Superior temporal gyrus (tissue), 1 donor: ENCODE measurements around the gene GDF15.

Source experiments
- DNase-seq: peaks from one replicate; pipeline ENCODE4 v3.0.0-alpha.2; 2016; ENCODE audit errors: extremely low spot score

Gene GDF15

GRCh38 chr19:18418483-18419194 lies 32.7 kb downstream of the GDF15 start:
- peak; percentile 53 for DNase-seq

GRCh38 chr19:18419195-18419698 lies 33.3 kb downstream of the GDF15 start, which contains the start of gene SSBP4:
SSBP4 (plus strand) TSS chr19:18419398; CDS start chr19:18419649, 251 bp downstream.
- DNase-seq, result peak; percentile 62

- no peak for DNase-seq
Observed at GRCh38 chr19:18419699-18420460, 33.9 kb downstream of the GDF15 start.

GRCh38 chr19:18420930-18421329 lies 35.0 kb downstream of the GDF15 start:
- DNase-seq, result no peak

GRCh38 chr19:18421371-18421959 lies 35.5 kb downstream of the GDF15 start:
- no peak for DNase-seq

- no peak for DNase-seq
Observed at GRCh38 chr19:18422530-18423191, 36.7 kb downstream of the GDF15 start.

GRCh38 chr19:18423258-18424020 lies 37.5 kb downstream of the GDF15 start:
- no peak for DNase-seq

GRCh38 chr19:18424122-18424889 lies 38.3 kb downstream of the GDF15 start:
- no peak for DNase-seq

GRCh38 chr19:18424890-18425514 lies 39.0 kb downstream of the GDF15 start:
- no peak for DNase-seq

- peak; percentile 52 for DNase-seq
Observed at GRCh38 chr19:18425515-18426415, 39.8 kb downstream of the GDF15 start.

- DNase-seq, result no peak
Observed at GRCh38 chr19:18426416-18426767, 40.4 kb downstream of the GDF15 start.

- DNase-seq, result no peak
Observed at GRCh38 chr19:18427080-18427742, 41.3 kb downstream of the GDF15 start.

GRCh38 chr19:18427743-18428113 lies 41.8 kb downstream of the GDF15 start:
- no peak for DNase-seq

- no peak for DNase-seq
Observed at GRCh38 chr19:18428173-18428786, 42.3 kb downstream of the GDF15 start.

GRCh38 chr19:18428787-18429674 lies 43.1 kb downstream of the GDF15 start:
- DNase-seq, result peak; percentile 57

GRCh38 chr19:18429717-18430416 lies 43.9 kb downstream of the GDF15 start:
- no peak for DNase-seq
